CD4-positive, alpha-beta T cell treated with Interleukin-1 beta for 1 hour (primary cell): Measurements from ENCODE around the gene CDADC1.
A peak's percentile ranks its signal among the peaks of the same experiment; 100 is the strongest.

Experiments used
- DNase-seq, 2 donors: peaks; one replicate each; pipeline ENCODE4 v3.0.0-alpha.2; 2020 to 2022

Gene CDADC1

DNA sequence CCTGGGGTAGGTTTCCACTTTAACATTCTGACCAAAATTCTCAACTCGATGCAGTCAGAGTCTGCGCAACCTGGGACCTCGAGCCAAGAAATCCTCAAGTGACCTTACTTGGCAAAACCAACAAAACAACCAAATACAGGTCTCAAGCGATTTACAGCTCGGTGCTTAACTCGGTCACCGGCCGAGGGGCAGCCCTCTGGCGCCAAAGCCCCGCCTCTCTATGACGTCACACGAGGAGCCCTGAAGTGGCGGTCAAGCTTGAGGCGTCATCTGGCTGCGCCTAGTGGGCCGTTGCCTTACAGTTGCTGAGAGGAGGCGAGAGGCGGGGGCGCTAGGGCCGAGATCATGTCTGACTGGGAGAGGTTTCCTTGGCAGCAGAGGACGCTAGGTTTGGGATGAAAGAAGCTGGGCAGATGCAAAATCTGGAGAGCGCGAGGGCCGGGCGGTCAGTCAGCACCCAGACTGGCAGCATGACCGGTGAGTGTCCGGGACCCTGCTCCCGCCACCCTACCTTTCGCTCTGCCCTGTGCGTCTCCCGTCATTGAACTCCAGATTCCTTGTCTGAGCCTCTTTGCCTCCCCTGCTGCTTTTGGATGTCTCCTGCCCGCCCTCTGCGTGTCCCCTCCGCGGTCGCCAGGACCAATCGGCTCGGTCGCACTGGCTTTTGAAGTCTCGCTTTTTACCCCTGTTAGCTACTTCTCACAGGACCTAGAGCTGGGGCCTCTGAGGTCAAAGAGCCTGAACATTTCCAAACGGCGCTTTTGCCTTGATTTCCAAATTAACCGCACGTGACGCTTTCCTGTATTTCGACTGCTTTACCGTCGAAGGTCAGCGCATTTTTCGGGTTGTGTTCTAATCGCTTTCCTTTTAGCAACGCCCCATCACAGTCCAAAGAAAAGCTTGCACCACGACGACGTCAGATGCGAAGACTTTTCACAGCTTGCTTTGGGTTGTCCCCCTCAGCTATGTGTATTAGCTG, at the start of gene CDADC1:
CDADC1 (plus strand) TSS at position 283 of the 979 bp plus-strand sequence; CDS start at position 396, 113 bp downstream.
- peak; percentile 93 for DNase-seq

DNA sequence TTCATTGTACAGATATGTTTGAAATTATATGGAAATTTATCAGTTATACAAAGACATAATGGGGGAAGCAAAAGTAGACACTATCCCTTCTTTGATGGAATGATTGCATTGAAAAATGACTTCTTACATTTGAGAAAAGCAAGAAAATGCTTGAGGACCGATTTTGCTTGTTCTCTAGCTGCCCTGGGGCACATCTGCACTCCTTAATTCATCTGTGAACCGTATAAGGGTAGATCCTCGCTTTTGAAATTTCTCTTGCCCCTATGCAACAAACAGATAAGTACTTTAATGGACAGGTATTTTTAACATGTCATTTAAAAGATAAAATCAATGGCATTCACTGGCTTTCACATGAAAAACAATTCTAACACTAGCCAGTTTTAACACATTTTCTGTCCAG, 41.1 kb upstream of the CDADC1 start:
- DNase-seq, result no peak

DNA sequence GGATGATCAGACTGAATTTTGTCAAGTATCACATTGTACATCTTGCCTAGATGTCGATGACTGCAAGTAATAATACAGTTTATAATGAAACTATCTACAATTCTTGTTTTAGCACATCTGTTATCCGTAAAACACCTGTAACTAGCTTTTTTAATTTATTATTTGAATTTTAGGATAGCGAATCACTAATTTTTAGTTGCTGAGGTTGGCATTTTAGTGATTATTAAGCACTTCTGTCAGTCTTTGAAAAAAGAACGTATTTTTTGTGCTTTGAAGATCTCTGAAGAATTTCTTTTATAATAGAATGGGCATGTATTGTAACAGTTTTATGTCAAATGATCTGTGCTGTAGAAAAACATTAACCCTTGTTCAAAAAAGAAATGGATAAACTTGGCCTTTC, 39.1 kb upstream of the CDADC1 start:
- no peak for DNase-seq

DNA sequence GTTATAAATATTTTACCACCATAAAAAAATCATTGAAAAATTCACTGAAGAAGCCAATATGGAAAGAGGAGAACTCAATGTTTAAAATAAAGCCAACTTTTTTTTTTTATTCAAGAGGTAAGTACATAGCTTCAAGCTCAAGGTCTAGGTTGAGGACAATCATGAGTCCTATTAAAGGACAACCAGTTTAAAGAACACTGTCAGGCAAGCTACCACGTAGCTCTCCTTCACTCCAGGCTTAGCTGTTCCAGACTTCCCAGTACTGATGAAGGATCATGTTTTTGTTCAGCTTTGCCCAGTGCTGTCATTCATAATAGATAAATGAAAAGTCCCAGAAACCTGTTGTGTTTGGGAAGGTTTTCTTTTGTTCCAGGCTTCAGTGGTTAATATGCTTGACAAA, 37.6 kb upstream of the CDADC1 start:
- DNase-seq, result no peak

DNA sequence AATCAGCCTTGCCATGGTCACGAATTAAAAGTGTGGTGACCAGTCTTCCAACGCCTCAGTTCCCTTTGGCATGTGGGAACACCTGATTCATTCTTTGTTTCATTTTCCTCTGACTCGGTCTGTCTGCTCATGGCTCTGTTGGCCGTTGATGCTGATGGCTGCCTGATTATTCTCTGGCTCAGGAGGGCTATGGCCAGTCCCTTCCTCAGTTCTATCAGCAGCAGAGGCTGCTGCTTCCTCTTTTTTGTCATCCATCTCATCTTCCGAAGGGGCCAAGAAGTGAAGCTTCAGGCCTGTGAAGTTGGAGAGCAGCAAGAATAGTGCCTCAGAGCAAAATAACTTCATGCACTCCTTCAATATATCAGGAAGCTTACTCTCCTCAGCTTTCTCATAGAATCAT, 37.1 kb upstream of the CDADC1 start:
- DNase-seq, result no peak

DNA sequence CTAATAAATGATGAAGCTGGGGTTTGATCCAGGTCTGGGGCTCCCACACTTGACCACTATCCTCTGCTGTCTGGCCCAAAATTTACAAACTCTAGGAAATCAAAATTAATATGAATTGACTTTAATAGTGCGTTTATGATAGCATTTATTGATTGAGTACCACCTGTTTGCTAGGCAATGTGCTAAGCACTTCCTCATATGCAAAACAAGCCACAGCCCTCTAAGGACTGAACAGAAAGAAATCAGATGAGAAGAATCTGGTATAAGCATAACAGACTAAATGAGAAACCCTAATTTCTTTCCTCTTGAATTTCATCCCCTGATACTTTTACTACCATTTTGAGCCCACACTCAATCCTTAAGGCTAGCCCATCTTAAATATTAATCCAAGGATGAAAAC, 34.2 kb upstream of the CDADC1 start:
- no peak for DNase-seq

DNA sequence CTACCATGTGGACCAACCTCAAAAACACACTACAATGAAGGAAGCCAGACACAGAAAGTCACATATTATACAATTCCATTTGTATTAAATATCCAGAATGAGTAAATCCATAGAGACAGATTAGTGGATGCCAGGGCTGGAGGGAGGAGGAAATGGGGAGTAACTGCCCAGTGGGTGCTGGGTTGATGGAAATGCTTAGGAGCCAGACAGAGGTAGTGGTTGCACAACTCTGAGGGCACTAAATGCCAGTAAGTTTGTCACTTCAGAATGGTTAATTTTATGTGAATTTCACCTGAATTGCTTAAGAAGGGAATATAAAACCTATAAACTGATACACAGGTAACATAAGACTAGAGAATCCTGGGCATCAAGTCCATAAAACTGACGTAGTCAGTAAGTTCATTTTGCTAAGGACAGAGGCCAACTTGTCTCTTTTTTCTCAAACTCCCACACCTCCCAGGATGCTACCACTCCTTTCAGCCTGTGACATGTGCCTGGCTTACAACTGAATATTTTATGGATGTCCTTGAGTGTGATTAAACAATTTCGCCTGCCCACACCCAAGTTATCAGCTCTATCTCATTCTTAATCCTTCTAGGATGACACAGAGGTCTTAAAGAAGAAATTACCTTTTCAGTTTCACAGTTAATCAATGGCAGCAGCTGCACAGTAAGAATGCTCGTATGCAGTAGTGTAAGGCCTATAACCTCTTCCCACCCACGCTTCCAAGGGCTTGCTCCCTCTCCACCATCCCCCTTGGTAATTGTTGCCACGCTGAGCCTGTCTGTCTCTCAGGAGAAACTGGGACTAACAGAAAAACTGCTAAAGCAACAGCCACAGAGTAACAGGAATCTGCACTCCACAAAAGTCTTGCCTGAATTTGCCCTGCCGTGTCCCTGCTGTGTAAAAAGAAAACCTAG, 33.5 kb upstream of the CDADC1 start:
- DNase-seq, result no peak

DNA sequence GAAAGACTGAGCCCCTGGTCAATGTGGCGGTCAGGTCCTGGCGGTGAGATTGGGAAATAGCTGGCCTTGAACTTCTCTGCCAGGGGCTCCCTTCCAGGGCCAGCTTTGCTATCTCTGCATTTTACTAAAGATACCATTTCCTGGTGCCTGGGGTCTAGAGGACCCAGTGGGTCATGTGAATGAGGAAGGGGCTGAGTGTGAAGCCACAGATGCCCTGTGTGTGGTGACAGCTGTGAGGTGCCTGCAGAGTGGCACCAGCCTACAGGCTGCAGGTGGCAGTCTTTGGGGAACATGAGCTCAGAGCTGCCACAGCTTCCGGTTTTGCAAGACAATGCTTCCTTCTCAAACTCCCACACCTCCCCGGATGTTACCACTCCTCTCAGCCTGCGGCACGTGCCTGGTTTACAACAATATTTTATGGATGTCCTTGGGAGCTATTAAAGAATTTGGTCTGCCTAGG, 32.8 kb upstream of the CDADC1 start:
- DNase-seq, result peak; percentile 49 to 65

DNA sequence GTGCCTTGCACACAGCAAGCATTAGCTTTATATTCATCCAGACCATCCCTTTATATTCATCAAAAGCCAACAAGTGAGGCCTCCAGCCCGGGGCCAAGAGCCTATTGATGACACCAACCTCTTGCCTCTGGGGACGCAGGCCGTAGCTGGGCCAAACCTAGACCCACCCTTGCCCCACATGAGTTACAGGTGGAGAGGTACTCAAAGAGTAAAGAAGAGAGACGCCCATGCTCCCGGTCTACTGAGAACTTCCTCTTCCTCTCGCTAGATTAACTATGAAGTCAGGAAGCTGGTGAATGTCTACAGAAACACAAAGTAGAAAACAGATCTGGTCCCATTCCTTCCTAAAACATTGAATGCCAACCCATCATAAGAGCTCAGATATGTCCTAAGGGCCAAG, 31.4 kb upstream of the CDADC1 start:
- DNase-seq, result no peak

DNA sequence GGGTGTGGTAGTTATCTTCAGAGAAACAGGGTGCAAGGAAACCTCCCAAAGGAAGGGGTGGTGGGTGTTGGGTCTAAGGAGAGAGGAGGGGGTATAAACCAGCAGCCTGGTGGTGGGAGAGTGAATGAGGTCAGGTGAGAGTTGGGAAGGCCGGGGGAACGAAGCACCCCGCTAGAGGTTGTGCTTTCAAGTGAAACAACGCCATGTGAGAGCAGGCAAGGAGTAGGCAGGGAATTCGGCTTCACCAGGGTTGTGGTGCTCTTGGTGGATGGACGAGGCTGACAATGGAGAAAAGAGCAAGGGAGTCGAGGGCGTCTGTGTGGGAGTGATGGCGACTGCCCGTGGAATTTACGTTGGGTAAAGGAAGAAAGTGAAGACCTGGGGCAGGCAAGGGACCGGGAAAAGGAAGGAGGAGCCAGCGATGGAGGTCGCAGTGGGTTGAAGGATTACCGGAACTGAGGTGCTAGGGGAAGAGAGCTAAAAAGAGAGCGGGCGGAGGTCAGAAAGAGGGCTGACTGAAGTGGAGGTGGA, 29.7 kb upstream of the CDADC1 start:
- no peak for DNase-seq

DNA sequence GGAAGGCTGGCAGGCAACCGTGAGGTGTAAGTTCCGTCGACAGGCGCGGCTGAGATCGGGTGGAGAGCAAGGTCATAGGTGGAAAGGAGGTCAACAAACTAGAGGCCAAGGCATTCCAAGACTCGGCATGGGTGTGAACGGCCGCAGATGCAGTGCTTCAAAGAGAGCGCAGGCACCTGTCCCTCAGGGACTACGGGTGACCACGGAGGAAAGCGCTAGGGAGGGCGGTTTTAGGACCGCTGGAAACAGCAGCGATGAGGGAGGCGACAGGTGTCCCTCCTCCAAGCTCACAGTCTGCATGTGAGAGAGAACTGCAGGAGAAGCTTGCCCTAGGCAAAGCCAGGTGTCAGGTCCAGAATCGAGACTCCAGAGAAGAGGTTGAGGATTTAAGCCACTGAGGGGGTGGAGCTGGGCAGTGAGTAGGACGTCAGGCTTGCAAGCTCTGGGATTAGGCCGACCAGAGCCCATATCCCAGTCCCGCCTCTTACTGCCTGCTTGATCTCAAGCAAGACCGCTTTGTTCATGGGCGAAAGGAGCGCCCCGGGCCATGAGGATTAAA, 29.2 kb upstream of the CDADC1 start:
- no peak for DNase-seq

DNA sequence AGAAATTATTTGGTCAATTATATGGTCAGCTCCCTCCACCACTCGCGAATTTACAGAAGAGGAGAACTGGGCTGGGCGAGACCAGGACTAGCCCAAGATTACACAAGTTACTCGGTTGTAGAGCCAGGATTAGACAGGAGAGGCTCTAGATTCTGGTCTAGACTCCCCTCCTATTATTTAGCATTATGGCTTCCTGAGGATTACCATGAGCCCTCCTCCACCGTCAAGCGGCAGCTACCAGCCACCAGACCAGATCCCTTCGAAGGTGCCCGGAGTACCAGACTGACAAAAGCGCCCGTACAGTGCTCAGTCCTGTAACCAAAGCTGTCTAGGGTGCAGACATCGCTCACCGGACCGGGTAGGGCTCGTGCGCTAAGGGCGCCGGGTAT, 28.1 kb upstream of the CDADC1 start:
- no peak for DNase-seq

DNA sequence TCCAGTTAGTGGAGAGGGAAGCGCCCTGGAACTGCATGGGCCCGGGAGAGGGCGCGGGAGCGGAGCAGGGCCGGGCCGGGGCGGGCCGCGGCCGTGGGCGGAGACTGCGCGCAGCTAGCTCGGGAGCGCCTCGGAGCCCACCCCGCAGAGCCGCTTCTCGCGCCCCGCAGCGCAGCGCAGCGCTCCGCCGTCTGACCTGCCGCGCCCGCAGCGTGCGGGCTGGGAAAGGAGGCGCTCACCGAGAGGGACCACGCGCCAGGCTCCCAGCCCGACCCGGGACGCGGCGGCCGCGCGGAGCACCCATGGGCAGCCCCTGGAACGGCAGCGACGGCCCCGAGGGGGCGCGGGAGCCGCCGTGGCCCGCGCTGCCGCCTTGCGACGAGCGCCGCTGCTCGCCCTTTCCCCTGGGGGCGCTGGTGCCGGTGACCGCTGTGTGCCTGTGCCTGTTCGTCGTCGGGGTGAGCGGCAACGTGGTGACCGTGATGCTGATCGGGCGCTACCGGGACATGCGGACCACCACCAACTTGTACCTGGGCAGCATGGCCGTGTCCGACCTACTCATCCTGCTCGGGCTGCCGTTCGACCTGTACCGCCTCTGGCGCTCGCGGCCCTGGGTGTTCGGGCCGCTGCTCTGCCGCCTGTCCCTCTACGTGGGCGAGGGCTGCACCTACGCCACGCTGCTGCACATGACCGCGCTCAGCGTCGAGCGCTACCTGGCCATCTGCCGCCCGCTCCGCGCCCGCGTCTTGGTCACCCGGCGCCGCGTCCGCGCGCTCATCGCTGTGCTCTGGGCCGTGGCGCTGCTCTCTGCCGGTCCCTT, 27.5 kb upstream of the CDADC1 start, which contains the start of gene MLNR:
MLNR (plus strand) TSS at position 303 of the 820 bp plus-strand sequence; CDS start at position 303, 0 bp downstream.
- peak; percentile 30 to 40 for DNase-seq

DNA sequence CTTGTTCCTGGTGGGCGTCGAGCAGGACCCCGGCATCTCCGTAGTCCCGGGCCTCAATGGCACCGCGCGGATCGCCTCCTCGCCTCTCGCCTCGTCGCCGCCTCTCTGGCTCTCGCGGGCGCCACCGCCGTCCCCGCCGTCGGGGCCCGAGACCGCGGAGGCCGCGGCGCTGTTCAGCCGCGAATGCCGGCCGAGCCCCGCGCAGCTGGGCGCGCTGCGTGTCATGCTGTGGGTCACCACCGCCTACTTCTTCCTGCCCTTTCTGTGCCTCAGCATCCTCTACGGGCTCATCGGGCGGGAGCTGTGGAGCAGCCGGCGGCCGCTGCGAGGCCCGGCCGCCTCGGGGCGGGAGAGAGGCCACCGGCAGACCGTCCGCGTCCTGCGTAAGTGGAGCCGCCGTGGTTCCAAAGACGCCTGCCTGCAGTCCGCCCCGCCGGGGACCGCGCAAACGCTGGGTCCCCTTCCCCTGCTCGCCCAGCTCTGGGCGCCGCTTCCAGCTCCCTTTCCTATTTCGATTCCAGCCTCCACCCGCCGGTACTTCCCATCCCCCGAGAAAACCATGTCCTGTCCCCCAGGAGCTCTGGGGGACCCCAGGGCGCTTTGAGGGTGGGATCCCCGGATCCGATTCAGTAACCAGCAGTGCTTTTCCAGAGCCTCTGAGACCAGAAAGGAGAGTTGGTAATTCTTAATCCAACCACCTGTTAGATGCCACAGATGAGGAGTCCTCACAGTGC, 26.7 kb upstream of the CDADC1 start:
- DNase-seq, result no peak

DNA sequence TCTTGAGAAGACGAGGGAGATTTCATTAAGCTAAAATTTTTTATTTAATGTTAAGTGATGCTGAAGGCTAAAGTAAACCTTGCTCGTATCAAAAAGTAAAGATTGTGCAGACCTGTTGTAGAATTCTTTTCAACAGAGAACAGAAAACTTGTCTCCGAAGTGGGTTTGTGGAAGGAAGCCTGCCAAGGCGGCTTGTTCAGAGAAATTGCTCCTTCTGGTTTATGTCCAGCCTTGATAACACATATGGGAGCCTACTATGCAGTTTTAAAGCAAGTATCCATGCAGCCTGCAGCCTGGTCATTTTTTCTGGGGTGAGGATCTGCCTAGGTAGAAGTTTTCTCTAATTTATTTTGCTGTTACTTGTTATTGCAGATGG, 26.1 kb upstream of the CDADC1 start:
- no peak for DNase-seq

DNA sequence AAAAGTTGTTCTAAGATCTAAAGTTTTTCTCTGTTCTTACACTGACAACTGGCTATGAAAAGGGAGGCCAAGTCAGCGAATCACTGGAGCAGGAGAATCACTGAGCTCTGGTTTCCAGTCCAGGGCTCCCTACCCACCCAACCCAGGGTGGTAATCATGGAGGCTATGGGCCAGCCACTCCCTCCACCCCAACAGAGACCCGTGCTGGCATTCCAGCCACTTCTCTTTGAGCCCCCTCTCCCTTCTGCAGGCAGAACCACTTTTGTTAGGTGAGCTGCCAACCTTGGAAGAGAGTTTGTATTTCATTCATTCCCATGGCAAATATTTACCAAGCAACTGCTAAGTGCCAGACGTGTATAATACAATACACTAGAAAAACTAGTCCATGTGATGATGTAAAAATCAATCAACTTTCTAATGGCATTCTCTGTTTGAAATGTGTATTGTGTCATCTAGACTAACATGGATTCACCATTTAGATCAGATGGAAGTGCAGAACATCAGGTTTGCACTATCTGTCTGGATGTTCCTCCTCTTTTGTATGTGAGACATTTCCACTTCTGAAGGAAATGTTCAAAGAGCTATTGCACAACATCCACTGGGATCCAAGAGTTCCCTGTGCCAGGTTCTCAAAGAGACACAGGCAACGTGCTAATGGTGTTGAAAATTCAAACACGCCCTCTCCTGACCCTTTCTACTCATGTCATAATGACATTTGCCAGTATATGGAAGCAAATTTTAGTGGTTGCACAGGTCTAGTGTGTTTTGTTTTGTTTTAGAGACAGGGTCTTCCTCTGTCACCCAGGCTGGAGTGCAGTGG, 22.3 kb upstream of the CDADC1 start:
- DNase-seq, result no peak

DNA sequence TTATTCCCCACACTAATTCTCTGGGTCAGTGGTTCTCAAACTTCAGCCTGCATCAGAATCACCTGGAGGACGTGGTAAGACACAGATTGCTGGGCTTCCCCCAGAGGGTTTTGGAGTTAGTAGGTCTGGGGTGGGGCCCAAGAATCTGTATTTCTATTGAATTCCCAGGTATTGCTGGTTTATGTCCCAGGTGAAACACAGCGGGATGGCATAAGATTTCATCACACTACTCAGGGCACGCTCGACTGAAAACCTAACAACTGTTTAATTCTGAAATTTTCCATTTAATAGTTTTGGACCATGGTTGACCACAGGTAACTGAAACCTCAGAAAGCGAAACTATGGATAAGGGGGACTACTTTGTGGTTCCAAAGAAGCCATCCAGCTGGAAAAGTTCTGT, 21.1 kb upstream of the CDADC1 start:
- DNase-seq, result no peak

DNA sequence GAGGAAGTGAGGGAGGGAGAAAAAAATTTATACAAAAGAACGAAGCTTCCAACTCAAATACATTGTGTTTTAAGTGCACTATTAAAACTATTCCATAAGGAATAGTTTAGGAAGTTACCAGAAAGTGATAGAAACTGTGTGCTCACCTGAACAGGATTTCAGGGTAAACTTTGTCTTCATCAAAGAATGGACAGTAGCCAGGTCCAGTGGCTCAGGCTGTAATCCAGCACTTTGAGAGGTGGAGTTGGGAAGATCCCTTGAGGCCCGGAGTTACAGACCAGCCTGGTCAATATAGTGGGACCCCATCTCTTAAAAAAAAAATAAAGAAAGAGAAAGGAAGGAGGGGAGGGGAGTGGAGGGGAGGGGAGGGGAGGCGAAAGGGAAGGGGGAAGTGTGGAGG, 13.0 kb upstream of the CDADC1 start:
- no peak for DNase-seq

DNA sequence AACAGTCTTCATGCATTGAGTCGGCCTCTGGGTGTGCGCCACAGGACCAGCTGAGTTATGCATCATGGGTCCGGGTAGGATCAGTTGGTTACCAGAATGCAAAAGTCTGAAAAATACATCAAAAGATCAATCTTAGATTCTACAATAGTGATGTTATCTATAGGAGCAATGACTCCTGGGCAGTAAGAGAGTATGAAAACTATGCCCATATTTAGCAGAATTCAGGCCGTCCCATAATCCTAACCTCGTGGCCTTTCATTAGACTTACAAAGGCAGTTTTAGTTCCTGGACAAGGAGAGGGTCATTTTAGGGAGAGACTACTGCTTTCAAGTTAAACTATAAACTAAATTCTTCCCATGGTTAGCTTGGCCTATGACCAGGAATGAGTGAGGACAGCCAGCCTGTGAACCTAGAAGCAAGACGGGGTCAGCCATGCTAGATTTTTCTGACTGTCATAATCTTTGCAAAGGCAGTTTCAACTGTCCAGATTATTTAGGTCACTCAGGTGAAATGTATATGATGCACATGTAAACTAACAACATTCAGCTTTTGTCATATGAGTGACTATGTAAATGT, 11.8 kb upstream of the CDADC1 start:
- no peak for DNase-seq

DNA sequence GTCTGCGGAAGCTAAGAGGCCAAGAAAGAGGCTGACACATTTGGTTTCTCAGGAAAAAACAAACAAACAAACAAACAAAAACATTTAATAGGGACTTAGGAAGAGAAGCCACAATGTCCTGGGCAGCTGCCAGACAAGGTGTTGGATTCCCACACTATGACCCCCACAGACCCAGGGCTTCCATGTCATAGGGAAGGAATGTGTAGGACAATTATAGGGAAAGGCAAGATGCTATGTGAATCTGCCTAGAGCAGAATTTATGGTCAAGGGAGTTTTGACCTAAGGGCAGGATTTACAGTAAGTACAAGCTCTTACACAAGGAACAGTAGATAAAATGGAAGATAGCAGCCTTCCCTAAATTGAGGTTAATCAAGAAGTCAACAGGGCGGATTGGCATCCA, 9.1 kb upstream of the CDADC1 start:
- DNase-seq, result no peak
